Stimulated activated CD4-positive, alpha-beta T cell treated with anti-CD3 and anti-CD28 coated beads, TNF-alpha, amount 100 ng/mL, for 1 hour (primary cell): Measurements from ENCODE around the gene ZNF70.

Experiments
- DNase-seq, 3 donors: peaks; one replicate each; pipeline ENCODE4 v3.0.0-alpha.2; 2020; ENCODE audit warnings: low read depth in 3 of 3, low spot score in 1 of 3

Gene ZNF70

DNA sequence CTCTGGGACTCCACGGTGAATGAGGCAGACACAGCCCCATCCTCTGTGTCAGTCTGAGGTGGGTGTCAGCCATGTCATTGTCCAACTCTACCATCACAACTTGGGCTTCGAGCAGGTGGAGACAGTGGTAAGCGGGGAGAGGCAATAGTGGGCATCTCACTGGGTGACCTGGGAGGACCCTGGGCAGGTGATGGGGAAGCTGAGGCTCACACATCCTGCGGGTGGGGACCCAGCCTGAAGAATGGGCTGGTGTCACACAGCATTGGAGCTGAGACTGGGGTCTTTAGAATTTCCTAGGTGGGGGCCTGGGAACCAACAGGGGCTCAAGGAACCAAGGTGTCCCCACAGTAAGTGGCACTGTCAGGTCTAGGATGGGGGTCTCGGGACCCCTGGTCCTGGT is 28.8 kb upstream of the ZNF70 start:
- no peak for DNase-seq

DNA sequence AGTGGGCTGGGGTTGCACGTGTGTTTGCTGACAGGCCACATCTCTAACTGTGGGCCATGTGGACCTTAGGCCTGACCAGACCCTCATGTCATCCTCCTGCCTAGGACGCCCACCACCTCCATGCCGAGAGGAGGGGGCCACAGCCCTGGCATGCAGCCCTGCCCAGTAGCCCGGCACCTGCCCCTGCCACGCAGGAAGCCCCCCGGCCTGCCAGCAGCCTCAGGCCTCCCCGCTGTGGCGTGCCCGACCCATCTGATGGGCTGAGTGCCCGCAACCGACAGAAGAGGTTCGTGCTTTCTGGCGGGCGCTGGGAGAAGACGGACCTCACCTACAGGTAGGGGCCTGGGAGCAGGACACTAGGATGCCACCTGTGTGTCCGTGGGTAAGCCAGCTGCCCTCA is 28.2 kb upstream of the ZNF70 start:
- DNase-seq, result no peak

DNA sequence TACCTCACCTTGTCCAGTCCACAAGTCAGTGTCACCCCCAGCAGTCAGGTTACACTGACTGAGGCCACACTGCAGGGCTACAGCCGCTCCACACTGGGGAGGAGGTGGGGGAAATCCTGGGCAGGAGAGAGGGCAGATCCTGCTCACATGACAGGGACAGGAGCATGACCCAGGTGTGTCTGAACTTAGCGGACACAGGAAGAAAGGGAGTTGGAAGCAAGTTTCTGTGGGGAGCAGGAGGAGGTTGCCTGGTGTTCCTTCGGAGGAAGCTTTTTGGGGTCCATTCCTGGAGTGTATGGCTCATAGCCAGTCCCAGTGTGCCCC is 27.6 kb upstream of the ZNF70 start:
- no peak for DNase-seq

DNA sequence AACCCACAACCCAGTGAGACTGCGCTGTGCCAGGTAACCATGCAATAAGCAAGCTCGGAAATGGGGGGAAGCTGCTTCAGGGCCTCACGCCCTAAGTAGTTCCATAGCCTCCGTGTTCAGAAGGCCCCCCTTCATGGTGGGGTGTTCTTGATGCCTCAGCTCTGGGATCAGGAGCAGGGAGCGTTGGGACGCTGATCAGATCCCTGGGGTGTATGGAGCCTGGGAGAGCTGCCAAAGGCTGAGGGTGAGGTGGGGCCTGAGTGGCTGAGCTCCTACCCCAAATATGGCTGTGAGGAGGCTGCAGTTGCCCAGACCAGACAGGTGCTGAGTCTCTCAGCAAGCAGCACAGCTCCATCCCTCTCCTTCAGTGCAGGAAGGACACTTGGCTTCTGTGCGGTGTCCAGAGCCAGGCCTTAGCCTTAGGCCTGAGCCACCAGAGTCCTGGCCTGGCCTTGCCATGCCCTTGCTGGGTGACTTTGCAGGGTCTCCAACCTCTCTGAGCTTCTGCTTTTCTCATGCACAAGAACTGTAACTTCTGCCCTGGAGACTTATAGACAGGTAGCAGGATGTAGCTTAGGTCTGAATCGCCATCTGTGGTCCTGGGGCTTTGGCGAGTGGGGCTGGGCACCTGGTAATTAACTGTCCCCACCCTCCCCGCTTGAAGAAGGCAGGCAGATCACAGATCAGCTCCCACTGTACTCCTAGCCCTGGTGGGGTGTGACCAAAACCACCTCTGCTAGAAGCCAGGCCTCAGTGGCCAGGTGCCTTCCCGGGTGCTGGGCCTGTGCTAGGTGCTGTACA is 27.1 kb upstream of the ZNF70 start:
- no peak for DNase-seq

DNA sequence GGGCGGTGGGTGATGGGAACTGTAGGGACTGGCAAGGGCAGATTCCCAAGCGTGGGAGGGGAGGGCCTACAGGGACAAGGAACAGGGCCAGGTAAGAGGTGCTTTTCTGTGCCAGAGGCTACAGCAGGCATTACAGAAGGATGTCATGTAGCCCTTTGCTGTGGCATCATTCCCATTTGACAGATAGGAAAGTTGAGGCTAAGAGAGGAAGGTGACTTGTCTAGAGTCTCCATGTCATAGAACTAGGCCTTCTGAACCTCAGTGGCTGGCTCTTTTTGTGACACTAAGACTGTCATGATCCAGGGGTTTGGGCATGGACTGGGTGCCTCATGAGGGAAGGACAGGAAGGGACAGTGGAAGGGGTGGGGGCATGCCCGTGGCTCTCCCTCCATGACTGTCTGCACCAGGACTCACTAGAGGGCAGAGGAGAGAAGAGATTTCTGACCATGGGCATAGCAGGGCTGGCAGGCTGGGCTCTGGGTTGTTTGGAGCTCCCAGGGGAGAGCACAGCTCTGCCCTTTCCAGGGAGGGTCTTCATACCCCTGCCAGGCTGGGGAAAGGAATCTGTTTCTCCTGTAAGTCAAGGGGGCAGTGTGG is 25.0 kb upstream of the ZNF70 start:
- no peak for DNase-seq

DNA sequence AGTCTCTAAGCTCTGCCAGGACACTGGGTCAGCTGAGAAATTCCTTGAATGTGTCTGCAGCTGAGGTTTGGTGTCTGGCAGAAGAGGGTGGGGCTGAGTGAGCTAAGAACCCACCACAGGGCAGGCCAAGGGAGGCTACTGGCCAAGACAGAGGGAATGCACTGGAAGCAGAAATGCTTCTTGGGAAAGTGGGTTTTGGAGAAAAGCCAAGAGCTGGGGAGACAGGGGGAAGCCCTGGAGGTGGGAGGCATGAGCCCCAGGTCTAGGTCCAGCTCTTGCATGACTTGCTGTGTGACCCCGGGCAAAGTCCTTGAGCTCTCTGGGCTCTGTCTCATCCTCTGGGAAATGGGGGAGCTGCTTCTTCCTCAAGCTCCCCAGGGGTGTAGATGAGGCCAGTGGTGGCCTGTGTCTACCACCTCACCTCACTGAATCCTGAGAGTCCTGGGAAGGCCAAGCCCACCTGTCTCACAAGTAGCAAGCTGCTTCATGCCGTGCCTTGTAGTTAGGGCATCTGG is 24.1 kb upstream of the ZNF70 start:
- no peak for DNase-seq

DNA sequence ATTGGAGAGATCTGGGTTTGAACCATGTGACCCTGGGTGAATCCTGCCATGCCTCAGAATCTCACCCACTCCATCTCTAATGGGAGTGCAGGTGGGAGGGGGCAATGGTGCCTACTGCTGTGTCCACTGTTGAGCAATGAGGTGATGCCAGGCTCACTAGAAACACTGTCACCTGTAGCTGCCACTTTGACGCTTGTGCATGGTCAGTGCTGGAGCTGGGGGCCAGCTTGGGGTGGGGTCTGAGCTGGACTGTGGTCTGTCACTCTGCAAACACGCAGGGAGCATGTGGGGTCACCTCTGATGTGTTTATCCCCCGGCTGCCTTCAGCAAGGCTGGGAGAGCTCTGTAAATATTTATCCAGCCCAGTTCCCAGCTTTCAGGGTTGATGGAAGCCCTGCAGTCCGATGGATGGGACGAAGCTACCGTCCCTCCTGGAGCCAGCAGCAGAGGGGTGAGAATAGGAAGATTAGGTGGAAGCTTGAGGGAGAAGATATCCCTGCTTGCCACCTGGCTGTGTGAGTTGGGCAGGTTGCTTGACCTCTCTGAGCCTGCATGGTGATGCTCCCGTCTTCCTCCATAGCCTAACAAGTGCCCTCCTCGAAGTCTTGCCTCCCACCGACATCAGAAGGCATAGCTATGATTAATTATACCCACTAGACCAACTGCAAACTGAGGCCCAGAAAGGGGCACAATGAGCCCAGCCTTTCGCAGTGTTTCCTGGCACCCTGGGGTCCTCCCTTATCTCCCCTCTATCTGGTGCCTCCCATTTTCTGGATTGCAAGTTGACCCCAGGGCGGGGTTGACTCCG is 23.4 kb upstream of the ZNF70 start:
- DNase-seq, result no peak

DNA sequence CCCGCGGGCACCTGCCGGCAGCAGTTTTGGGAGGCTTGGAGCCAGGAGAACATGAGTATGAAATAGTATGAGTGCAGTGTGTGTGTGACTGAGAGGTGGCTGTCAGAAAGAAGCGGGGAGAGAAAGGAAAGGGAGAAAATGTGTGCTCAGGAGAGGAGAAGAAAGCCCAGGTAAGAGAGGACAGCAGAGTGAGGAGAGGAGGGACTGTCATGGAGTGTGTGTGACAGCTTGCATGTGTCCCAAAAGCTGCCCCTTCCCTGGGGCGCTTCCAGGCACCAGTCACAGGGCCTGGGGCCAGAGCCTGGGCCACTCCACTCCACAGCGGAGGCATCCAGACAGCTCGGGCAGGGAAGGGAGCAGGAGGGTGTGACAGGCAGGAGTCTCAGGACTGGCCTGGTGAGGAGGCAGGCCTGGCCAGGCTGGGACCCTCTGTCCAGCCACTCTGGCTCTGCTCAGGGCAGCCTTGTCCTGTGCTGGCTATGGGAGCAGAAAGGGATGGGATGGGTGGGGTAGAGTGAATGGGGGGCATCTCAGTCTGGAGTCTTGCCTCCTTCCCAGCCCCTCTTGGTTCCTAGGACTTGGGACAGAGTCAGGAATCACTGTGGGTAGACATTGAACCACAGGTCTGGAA is 22.7 kb upstream of the ZNF70 start:
- no peak for DNase-seq

DNA sequence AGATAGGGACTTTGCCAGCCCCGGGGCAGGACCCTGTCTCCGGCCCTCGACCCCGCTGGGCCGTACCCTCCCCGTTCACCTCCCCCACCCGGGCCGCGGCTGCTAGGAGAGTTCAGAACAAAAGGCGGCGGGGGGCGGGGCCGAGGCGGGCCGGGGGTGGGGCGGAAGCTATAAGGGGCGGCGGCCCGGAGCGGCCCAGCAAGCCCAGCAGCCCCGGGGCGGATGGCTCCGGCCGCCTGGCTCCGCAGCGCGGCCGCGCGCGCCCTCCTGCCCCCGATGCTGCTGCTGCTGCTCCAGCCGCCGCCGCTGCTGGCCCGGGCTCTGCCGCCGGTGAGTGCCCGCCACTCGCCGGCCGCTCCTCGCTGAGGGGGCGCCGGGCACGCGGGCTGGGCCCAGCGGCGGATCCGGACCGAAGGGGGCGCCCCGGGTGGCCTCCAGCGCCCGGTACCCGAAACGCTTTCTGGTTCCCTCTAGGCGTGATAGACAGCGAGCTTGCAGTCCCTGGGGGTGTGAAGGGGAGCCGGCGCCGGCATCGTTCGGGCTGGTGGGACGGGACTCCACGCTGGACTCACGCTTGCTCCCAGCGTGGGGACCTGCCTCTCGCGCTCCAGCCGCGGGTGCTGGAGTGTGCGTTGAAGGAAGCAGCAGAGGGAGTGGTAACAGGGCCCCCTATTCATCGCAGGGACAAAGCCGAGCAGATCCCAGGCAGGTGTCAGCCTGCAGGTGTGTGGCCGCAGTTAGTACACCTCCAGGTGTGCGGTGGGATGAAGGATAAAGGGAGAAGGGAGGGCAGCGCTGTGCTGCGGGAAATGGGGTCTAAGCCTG is 21.9 kb upstream of the ZNF70 start, which contains the start of gene MMP11:
Gene MMP11 (plus strand): TSS at position 201 of the 825 bp plus-strand sequence. CDS start 22 bp downstream, at position 223.
- peak in 1 of 3 donors; percentile 48 for DNase-seq

DNA sequence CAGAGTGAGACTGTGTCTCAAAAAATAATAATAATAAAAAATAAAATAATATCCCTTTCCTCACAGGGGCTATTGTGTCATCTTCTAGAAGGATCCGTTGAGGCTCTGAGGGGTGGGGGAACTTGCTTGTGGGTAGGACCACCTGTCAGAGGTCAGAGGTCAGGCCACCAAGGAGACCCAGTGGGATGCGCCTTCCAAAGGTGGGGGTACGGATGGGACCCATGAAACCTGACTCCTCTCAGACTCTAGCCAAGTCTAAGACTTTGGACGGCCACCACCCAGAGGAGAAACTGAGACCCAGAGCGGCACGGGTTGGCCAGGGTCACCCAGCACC is 21.4 kb upstream of the ZNF70 start:
- no peak for DNase-seq

DNA sequence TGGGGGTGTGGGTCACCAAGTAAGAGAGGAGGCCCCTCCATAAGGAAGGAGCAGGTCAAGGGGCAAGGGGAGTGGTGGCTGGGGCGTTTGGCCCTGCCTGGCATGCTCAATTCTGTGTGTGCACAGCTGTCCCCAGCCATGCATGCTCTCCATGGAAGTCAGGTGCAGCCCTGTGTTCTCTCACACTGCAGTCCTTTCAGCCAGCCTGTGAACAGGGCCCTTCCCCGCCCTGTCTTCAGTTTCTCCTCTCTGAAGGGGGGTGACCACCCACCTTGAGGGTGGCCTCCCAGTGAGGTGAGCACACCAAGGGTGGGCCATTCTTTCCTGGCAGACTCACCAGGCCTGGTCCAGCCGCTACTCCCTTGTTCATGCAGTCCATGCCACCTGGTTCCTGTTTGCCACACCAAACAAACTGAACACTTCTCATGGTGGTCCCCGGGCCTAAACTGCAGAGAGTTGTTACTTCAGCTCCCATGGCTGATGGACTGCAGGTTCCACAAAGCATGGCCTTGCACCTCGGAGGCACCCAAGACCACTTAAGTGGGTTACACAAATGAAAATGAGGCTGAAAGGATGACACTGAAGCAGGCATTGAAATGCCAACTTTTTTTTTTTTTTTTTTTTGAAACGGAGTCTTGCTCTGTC is 18.5 kb upstream of the ZNF70 start:
- DNase-seq, result no peak

DNA sequence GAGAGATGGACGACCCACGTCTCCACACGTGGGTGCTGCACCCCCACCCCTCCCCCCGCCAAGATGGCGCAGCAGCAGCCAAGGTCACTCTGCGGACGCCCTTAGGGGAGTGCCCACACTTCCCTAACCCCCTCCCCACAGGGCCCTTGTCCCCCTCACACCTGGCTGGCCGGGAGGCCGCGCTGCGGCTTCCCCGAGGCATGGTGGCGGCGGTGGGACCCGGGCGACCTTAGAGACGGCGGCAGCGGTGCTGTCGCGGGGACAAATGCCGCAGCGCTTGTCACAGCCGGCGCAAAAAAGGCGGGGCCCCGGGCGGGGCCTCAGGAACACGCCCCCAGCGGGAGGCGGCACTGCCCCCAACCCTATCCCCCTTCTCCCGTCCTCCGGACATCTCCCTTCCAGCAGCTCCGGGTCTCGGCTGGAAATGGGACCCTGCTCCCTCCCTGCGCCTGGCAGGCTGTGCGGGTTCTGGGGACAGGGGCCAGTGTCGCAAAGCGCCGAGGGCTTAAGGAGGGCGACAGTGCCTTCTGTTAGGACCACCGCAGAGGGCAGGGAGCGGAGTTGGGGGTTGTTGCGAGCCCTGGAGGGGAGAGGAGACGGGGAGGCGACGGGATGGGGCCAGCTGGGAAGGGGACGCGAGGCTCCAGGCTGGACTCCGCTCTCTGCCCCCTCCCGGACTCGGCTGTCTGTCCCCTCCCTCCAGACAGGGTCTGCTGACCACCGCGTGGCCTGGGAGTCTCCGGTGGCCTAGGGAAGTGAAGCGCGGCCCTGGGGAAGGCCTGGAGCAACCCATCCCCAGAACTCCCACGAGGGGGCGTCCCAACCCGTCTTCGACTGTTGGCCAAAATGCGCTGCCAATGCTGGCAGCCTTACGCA is 17.0 kb upstream of the ZNF70 start, which contains the start of gene CHCHD10:
Gene CHCHD10 (minus strand): TSS at position 300 of the 876 bp plus-strand sequence. CDS start 98 bp downstream, at position 202.
- peak in 2 of 3 donors; percentile 50 to 70 for DNase-seq

DNA sequence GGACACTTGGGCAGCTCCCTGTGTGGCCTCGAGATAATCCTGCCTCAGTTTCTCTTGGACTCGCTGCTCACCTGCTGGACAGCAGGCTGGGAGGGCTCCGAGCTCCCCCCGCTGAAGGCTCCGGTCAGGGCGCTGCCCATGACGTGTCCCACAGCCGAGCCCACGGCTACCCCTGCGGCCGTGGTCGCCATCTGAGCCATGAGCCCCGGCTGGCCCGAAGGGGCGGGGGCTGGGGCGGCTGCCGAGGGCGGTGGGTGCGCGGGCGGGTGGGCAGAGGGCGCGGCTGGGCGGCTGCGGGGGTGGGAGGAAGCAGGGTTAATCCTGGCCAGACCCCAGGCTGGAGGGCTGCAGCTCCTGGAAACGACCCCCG is 16.4 kb upstream of the ZNF70 start:
- no peak for DNase-seq

DNA sequence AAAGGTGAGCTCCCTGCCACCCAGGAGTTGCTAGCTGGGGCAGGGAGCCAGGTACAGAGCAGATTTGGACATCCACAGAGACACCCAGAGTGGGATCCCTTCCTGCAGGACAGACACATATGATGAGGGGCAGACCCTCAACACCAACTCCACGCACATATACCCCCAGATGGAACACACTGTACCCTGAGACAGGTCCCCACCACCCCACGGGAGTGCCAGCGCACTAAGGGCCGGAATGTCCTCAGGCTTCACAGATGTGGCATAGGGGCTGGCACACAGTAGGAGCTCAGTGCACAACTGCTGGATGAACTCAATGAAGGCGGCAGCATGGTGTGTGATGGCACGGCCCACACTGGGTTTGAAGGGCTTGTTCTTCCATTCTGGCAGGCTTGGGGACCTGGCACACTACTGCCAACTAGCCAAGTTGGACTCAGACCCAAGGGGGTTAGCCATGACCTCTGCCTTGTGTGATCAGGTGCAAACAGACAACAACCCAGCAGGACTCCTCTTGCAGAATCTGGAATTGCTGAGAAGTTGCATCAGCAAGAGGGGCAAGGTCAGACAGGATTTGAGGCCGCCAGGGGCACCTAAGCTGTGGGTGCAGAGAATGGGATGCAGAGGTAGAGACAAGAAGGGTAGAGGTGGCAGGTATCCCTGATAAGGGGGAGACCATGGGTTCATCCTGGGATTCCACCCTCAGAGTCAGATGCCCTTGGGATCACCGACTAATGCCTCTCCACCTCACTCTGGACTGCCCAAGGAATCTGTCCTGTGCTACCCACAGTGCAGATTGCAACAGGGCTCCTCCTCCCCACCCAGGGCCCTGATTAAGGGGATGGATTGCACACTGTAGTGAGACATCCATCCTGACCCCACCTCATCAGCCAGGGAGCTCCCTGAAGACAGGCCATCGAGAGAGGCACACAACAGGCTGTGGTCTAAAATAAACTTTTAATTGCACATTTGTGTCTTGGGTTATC is 14.3 kb upstream of the ZNF70 start:
- DNase-seq, result no peak

DNA sequence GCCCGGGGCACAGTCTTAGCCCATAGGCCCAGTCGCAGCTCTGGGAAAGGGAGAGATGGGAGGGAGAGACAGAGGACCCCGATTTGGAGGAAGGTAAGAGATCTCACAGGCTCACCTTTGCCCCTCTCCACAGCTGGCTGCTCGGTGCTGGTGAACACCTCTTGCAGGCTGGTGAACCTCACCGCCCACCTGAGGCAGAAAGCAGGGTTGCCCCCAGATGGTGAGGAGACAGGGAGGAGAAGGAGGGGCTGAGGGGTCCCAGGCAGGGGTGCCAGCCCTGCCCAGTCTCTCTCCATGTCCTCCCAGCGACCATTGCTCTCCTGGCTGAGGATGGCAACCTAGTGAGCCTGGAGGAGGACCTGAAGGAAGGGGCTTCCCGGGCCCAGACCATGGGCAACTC is 13.0 kb upstream of the ZNF70 start:
- no peak for DNase-seq

DNA sequence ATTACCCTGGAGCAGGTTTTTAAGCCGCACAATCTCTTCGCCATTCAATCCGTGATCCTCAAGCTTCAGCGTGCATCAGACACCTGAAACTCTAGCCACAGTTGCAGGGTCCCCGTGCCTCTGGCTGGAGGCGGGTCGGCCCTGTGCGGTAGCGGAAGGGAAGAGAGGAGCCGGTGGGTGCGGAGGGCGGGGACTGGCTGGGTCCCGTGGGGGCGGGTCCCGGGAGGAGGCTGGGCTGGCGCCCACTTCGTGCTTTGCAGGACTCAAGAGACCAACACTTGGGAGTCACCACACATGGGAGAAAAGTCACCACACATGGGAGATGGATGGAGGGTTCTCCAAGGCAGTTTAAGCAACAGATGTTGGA is 12.7 kb upstream of the ZNF70 start:
- peak in 1 of 3 donors; percentile 51 for DNase-seq

DNA sequence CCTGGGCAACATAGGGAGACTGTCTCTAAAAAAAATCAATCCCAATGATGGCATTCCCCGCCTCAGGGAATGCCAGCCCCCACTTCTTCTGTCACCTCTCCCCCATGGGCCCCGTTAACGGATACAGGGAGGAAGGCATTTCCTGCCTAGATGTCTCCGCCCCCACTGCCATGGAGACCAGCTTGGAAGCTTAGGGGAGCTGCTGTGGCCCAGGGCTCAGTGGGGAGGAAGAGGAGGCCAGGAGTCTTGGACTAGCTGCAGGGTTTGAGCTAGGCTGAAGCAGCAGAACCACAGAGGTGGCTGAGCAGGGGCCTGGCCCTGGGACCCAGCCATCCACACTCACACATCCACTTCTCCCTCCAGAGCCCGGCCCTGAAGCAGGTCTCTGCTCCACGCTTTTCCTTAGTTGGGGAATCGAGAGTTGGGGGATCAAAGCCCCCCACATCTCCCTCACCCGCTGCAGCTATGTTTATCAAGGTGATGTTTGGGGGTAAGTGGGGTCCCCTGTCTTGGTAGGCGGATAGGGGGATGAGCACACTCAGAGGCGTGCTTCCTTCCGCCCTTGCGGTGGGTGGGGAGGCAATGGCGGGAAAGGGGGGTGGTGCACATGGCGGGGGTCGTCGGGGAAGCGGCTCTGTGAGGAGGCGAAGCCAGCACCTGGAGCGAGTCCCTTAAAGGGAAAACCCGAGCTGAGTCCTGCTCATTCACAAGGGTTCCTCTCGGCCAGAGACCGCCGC is 12.1 kb upstream of the ZNF70 start, which contains the start of gene C22orf15:
Gene C22orf15 (plus strand): TSS at position 149 of the 737 bp plus-strand sequence. CDS start 317 bp downstream, at position 466.
- DNase-seq, result no peak
